Measurements from ENCODE around the gene EVPLL.
A peak's percentile ranks its signal among the peaks of the same experiment; 100 is the strongest.

EVPLL gene

DNA sequence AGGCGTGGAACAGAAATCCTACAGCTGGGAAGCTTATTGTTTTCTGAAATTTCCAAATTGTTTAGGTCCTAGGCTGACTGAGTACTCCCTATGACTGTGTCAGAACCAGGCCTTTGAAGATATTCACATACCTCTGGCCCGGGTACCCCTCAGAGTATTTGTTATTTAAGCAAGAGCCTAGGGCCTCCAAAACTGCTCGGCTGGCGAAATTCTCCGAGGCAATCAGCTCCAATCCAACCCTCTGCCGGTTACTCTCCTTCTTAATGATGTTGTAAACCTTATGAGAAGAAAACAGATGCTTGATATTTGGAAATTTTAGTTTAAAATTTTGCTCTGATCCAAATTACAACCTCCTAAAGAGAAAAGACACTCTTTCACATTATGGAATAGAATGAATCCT is 24.0 kb upstream of the EVPLL start:
- no peak for DNase-seq (ENCODE audit: low read depth)
- no peak overlapping the region for H3K4me3 ChIP-seq (ENCODE audit: low read length)
- TF ChIP-seq CTCF (conservative IDR thresholded peaks at IDR 0.05; ENCODE audit: low read depth, low read length), result no peak

- TF ChIP-seq CTCF (conservative IDR thresholded peaks at IDR 0.05; ENCODE audit: low read depth, low read length), result no peak
- H3K4me3 ChIP-seq (ENCODE audit: low read length), result no peak overlapping the region
- no peak for DNase-seq (ENCODE audit: low read depth)
These were observed 21.0 kb upstream of the EVPLL start for GRCh38 chr17:18356624-18357023.

GRCh38 chr17:18360518-18360917 is 17.1 kb upstream of the EVPLL start:
- no peak for DNase-seq (ENCODE audit: low read depth)
- TF ChIP-seq CTCF (conservative IDR thresholded peaks at IDR 0.05; ENCODE audit: low read depth, low read length), result no peak
- no peak overlapping the region for H3K4me3 ChIP-seq (ENCODE audit: low read length)

GRCh38 chr17:18361837-18362697 is 15.5 kb upstream of the EVPLL start:
- TF ChIP-seq CTCF (conservative IDR thresholded peaks at IDR 0.05; ENCODE audit: low read depth, low read length), result no peak
- DNase-seq (ENCODE audit: low read depth), result no peak
- peak overlapping the region; percentile 74 for H3K4me3 ChIP-seq (ENCODE audit: low read length)

GRCh38 chr17:18362698-18363100 is 14.9 kb upstream of the EVPLL start:
- DNase-seq (ENCODE audit: low read depth), result peak; percentile 27
- no peak for TF ChIP-seq CTCF (conservative IDR thresholded peaks at IDR 0.05; ENCODE audit: low read depth, low read length)
- peak overlapping the region; percentile 74 for H3K4me3 ChIP-seq (ENCODE audit: low read length)

DNA sequence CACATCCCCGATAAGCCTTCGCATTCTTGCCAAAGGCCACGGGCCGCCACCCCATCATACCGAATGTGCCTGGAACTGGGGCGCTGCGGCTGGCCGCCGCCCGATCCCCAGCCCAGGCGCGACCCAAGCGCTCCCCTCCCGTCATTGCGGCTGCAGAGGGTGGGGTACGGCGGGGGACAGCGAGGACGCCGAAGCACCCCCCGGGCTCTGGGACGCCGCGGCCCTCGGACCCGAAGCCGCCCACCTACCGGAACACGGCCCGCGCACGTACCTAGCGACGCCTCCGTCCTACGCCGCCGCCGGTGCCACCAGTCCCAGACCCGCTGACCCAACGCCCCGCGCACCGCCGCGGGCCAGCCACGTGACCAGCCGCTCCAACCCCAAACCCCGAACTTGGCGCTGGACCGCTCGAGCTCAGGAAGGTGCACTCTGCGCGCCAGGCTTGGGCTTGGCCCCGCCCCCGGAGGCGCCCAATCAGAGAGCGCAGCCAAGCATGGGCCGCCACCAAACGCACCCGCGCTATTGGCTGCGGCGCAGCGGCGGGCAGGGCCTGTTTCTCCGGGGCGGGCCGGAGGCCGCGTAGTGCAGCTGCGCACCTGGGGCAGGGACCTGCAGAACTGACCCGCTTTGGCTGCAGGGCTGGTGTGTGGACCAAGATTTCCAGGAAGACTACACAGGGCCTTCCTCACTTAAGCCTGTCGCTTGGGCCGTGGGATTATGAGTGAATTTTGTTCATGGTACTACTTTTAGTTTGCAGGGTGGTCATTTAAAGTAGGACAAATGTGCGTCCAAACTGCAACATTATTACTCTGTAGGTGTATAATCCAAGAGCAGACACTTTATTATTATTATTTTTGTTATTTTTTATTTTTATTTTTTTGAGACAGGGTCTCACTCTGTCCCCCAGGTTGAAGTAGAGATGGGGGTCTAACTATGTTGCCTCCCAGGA is 14.2 kb upstream of the EVPLL start, which contains the start of gene SHMT1:
SHMT1 (minus strand) TSS at position 450 of the 949 bp plus-strand sequence. CDS start 7,569 bp downstream, outside the sequence.
- peak within 1 kb of the TSS; percentile 74 for H3K4me3 ChIP-seq (ENCODE audit: low read length)
- DNase-seq (ENCODE audit: low read depth), result peak; percentile 50
- no peak for TF ChIP-seq CTCF (conservative IDR thresholded peaks at IDR 0.05; ENCODE audit: low read depth, low read length)
